ENCODE data around the gene CD86. TPM values are rescaled to one million over a fixed set of nuclear protein-coding genes. Genes with fewer than 3 reads are reported as not detected.

The CD86 gene, protein sequence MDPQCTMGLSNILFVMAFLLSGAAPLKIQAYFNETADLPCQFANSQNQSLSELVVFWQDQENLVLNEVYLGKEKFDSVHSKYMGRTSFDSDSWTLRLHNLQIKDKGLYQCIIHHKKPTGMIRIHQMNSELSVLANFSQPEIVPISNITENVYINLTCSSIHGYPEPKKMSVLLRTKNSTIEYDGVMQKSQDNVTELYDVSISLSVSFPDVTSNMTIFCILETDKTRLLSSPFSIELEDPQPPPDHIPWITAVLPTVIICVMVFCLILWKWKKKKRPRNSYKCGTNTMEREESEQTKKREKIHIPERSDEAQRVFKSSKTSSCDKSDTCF
- total RNA-seq (1 to 10 TPM; 3.9 to 5.8 (median 4.8) TPM), polyA plus RNA-seq (10 to 100 TPM in 1 of 3 donors, 1 to 10 TPM in 2; 3.0 to 18.5 (median 6.5) TPM)

DNA sequence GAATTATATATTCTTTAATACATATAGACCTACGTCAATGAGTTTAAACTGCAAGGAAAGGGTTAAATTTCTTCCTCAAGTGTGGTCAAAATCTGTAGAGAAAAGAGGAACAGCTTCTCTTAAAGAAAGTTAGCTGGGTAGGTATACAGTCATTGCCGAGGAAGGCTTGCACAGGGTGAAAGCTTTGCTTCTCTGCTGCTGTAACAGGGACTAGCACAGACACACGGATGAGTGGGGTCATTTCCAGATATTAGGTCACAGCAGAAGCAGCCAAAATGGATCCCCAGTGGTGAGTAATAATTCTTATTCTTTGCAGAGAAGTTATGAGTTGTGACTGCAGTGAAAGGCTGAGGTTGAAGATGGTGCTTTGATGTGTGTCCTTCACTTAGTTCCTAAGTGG, at the start of gene CD86:
Gene CD86, plus strand, starts transcription at position 148 of the 400 bp plus-strand sequence. Its CDS starts 128 bp downstream, at position 276.
- Histone ChIP-seq H3K36me3 (no peaks in the 10 kb centered on the region), H3K27me3 (no peaks in the 10 kb centered on the region), H3K27ac (peak within 1 kb of the TSS in 1 of 4 donors; percentile 34), H3K4me3 (peak within 1 kb of the TSS in 2 of 4 donors; percentile 14 to 32), H3K4me1 (no peaks in the 10 kb centered on the region), H3K9me3 (peaks cover 0 to 2% (median 0%) of the 10 kb centered on the region in 4 donors)
- 36 to 66% methylated on average over 3 of the region's 3 CpGs for WGBS, 2 donors
- intact Hi-C loops (cut with DNase I), result no loop called here
- DNase-seq, result no peak
- TF ChIP-seq POLR2A (IDR thresholded peaks at IDR 0.05) (peak; percentile 14 to 28), POLR2AphosphoS5 (IDR thresholded peaks at IDR 0.05) (peak in 3 of 4 donors; percentile 47 to 68 (median 51))
- TF ChIP-seq, protein P1, sequence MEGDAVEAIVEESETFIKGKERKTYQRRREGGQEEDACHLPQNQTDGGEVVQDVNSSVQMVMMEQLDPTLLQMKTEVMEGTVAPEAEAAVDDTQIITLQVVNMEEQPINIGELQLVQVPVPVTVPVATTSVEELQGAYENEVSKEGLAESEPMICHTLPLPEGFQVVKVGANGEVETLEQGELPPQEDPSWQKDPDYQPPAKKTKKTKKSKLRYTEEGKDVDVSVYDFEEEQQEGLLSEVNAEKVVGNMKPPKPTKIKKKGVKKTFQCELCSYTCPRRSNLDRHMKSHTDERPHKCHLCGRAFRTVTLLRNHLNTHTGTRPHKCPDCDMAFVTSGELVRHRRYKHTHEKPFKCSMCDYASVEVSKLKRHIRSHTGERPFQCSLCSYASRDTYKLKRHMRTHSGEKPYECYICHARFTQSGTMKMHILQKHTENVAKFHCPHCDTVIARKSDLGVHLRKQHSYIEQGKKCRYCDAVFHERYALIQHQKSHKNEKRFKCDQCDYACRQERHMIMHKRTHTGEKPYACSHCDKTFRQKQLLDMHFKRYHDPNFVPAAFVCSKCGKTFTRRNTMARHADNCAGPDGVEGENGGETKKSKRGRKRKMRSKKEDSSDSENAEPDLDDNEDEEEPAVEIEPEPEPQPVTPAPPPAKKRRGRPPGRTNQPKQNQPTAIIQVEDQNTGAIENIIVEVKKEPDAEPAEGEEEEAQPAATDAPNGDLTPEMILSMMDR (IDR thresholded peaks at IDR 0.05), result no peak

DNA sequence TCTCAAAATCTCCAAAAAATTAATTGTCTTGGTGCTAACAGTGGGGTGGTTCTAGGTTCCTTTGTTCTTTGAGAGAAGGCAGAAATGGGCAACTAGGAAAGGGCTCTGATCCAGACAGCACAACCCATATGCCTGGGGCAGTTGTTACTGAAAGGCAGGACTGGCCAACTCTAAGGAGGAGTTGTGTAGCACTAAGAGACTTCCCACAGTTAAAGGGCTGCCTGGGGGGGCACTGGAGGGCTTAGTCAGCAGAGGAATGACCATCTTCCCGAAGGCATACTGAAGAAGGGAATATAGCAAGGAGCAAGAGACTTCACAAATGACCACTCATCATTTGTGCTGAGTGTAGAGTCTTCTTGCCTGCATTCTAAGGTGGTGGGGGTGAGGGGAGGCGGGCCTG, 48.9 kb upstream of the CD86 start:
- intact Hi-C loops (cut with DNase I), result no loop called here
- Histone ChIP-seq H3K27me3 (no peaks in the 10 kb centered on the region), H3K27ac (no peak overlapping the region), H3K4me3 (no peak overlapping the region), H3K9me3 (no peaks in the 10 kb centered on the region), H3K36me3 (no peaks in the 10 kb centered on the region), H3K4me1 (no peaks in the 10 kb centered on the region)
- WGBS, 2 donors, result 91 to 95% methylated on average over 2 of the region's 2 CpGs
- TF ChIP-seq EP300 (IDR thresholded peaks at IDR 0.05) (no peak), POLR2A (IDR thresholded peaks at IDR 0.05) (no peak), POLR2AphosphoS5 (IDR thresholded peaks at IDR 0.05) (no peak)
- TF ChIP-seq, protein P1 (IDR thresholded peaks at IDR 0.05), result no peak
- DNase-seq, result no peak

DNA sequence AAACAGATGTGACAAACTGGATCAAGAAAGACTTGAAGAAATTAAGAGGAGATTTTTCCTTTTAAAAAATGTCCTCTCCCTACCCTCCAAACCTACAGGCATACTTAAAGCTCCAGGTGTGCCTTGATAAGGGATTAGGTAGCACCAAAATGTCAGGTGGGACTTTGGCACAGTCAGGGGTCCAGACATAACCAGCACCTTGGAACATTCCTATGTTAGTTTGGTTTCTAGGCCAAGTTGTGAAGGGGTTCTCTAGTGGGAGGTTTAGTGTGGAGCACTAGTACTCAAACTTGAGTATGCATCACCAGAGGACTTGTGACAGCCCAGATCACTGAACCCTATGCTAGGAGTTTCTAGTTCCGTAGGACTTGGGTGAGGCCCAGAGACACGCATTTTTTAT, 47.0 kb upstream of the CD86 start:
- no peaks in the 10 kb centered on the region for H3K4me1 ChIP-seq
- no peak for DNase-seq
- WGBS, 2 donors, result 94 to 100% methylated on average over 2 of the region's 2 CpGs
- H3K36me3 ChIP-seq, result no peaks in the 10 kb centered on the region
- intact Hi-C loops (cut with DNase I), result no loop called here
- no peak for TF ChIP-seq EP300 (IDR thresholded peaks at IDR 0.05)
- TF ChIP-seq POLR2A (IDR thresholded peaks at IDR 0.05), result no peak
- TF ChIP-seq, protein P1 (IDR thresholded peaks at IDR 0.05), result no peak
- TF ChIP-seq POLR2AphosphoS5 (IDR thresholded peaks at IDR 0.05), result no peak
- H3K27me3 ChIP-seq, result no peaks in the 10 kb centered on the region
- H3K4me3 ChIP-seq, result no peak overlapping the region
- H3K27ac ChIP-seq, result no peak overlapping the region
- no peaks in the 10 kb centered on the region for H3K9me3 ChIP-seq

GRCh38 chr3:122010506-122010905, 44.7 kb upstream of the CD86 start:
- no peaks in the 10 kb centered on the region for H3K27me3 ChIP-seq
- H3K27ac ChIP-seq, result no peak overlapping the region
- no peaks in the 10 kb centered on the region for H3K36me3 ChIP-seq
- no peak overlapping the region for H3K4me3 ChIP-seq
- TF ChIP-seq POLR2AphosphoS5 (IDR thresholded peaks at IDR 0.05), result no peak
- no peak for TF ChIP-seq POLR2A (IDR thresholded peaks at IDR 0.05)
- TF ChIP-seq, protein P1 (IDR thresholded peaks at IDR 0.05), result no peak
- no peak for TF ChIP-seq EP300 (IDR thresholded peaks at IDR 0.05)
- H3K4me1 ChIP-seq, result no peaks in the 10 kb centered on the region
- WGBS, 2 donors, result 81 to 94% methylated on average over 2 of the region's 2 CpGs
- no peaks in the 10 kb centered on the region for H3K9me3 ChIP-seq
- intact Hi-C loops (cut with DNase I), result no loop called here
- DNase-seq, result no peak

Measured in sigmoid colon (tissue), 7 donors.